NCI-H748 (cell line): ENCODE data around the gene PRRC2C.

Experiments
- DNase-seq: peaks from one replicate; lab custom pipeline; 2025; ENCODE audit not compliant: unreplicated experiment; lab: John Stamatoyannopoulos, UW

Gene PRRC2C

GRCh38 chr1:171635661-171636060 lies 150.3 kb downstream of the PRRC2C start:
- no peak for DNase-seq

GRCh38 chr1:171636141-171636540 lies 150.8 kb downstream of the PRRC2C start:
- DNase-seq = no peak

GRCh38 chr1:171637928-171638576 lies 152.7 kb downstream of the PRRC2C start:
- DNase-seq = no peak

- no peak for DNase-seq
Observed at GRCh38 chr1:171640225-171640624, 154.9 kb downstream of the PRRC2C start.

GRCh38 chr1:171641076-171641864 lies 155.9 kb downstream of the PRRC2C start:
- DNase-seq = no peak

GRCh38 chr1:171642197-171642596 lies 156.9 kb downstream of the PRRC2C start:
- no peak for DNase-seq
